HG03442 (cell line): ENCODE data around the gene KCNJ4.

Source experiments
- ATAC-seq: cut with Tn5 transposase; IDR thresholded peaks from one replicate; pipeline ENCODE4 v1.9.1; 2021; ENCODE audit warnings: mild to moderate bottlenecking, moderate library complexity; ENCODE audit not compliant: unreplicated experiment

The KCNJ4 gene

DNA sequence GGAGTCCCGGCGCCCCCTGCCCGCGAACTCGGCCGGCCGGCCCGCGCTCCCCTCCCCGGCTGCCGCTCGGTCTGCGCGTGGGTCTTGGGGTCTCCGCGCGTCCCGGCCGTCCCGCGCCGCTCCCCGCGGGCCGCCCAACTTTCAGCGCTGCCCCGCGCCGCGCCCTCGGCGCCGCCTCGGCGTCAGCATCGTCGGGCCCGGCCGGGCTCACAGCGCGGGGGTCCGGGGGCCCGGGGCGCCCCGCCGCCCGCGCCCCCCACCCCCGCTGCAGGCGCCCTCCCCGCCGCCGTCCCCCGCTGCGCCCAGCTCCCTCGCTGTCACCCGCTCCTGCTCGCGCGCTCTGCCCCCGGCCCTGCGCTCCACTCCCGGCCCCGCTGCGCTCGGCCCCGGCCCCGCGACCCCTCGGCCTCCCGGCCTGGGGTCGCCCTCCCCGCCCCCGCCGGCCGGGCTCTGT is at the start of gene KCNJ4:
Gene KCNJ4, minus strand, starts transcription at position 124 of the 454 bp plus-strand sequence. CDS start 27,067 bp downstream, outside the sequence.
- ATAC-seq = no peak

DNA sequence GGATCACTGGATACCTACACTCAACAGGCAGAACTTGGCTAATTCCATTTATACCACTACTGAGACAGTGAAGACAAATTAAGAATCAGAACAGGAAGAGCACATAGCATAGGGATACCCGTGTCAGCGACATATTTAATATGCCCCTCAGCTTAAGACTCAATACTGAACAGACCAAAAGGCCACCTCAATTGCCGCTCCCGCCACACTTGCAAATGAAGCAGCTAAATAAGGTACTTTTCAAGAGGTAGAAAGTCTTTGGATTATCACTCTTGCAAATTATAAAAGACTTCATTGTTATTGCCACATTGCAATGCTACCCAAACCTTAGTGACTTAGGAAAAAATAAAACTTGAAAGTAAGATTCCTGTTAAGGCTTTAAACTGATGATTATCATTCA is 48.0 kb upstream of the KCNJ4 start:
- no peak for ATAC-seq

DNA sequence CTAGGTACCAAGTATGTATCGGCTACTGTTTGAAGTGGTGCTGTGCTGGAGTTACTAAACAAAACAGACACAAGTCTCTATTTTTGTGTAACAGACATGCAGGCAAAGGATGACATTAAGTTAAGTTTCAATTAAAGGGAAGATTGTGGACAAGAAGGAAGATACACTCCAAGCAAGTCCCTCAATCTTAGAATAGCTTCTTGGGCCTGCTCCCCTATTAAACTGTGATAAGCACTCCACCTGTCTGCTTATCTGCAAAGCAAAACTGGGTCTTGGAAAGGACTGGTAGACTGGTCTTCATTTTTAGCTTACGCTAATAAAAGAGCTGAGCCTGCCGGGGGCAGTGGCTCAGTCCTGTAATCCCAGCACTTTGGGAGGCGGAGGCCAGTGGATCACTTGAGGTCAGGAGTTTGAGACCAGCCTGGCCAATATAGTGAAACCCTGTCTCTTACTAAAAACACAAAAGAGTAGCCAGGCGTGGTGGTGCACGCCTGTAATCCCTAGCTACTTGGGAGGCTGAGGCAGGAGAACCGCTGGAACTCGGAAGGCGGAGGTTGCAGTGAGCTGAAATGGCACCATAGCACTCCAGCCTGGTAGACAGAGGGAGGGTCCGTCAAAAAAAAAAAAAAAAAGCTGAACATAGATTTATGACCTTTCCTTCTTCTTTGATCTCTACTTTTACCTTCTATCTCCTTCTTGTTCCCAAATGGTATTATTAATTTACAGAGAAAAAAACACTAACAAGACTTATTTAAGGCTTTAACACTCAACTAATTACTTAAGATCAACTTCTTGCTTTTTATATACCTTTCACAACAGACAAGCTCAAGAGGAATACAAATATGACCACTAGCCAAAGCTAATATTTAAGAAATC is 47.0 kb upstream of the KCNJ4 start:
- no peak for ATAC-seq

DNA sequence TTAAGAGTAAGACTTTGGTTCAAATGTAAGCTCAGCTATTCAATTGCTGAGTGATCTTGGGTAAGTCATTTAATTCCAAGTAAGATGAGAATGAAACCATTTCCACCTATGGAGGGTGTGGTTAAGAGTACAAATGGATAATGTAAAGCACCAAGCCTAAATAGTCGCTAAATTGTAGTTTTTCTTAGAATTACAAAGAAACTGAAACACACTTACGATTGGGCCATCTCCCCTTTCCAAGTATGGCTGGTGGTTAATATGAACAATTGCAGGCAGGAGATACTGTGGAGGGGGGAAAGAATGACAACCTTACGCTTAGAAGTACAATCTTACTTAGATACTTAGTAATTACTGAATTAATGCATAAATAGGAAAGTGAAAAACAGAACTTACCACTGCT is 42.9 kb upstream of the KCNJ4 start:
- no peak for ATAC-seq

DNA sequence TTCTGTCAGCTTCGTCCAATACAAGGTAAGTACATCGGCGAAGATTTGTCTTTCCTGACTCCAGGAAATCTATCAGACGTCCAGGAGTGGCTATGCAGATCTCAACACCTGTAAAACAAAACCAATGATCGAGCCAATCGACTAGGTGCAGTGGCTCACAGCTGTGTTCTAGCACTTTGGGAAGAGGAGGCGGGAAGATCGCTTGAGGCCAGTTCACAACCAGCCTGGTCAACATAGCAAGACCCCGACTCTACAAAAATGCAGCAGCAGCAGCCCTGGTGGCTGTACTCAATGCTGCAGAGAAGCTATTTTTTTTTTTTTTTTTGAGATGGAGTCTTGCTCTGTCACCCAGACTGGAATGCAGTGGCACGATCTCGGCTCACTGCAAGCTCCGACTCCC is 39.9 kb upstream of the KCNJ4 start:
- no peak for ATAC-seq

DNA sequence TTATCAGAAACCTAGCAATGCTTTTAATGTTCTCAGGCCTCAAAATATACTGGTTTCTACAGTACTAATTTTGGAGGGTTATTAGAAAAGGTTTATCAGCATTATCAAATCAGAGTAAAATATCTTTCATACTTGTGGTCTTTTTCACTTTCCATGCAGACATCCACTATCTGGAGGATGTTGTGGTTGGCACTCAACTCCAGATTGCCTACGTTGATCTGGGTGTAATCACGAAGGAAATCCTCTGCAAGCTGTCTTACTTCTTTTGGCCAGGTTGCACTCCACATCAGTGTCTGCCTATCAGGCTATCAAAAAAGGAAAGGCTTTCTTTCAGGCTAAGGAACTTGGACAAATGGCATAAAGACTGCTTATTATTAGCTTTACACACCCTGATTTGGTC is 39.5 kb upstream of the KCNJ4 start:
- no peak for ATAC-seq

DNA sequence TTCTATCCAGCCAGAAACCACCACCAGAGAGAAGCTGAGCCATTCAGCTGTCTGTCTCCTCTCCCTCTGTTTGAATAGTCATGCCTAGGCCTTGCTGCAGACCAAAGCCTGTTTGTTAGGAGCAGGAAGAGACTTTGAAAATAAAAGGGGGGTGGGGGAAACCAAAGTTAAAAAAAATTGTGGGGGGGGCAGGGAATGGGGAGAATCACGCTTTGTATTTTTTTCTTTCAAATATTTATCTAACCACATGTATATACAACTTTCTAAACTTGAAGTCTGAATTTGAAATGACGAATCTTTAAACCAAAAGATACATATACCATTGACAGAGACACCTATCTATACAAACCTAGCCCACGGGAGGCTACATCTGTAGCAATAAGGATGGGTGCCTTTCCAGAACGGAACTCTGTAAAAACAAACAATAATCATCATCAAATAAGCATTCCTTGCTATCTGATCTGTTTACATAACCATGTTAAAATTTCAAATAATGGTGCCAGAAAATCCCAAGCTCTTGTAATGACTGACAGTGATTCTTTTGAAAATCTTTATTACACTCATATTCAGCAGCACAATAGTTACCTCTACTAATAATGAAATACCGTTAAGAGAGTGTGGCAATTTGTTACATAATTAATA is 36.8 kb upstream of the KCNJ4 start:
- ATAC-seq = no peak

DNA sequence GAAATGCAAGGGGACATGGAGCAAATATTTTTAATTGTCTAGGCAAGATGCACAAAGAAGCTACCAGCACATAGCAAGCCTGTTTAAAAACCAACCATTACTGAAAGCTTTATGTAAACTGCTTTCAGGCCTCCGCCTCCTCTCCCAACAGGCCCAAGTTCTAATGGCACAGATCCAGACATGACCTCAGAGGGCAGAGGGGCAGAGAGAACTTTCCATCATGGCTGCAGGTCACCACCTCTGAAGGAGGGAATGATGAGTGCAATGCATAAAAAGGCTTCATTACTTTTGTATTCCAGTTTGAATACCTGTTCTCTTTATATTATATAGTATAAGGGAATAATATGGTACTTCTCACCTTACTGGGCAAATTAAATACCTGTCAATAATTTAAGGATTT is 35.9 kb upstream of the KCNJ4 start:
- no peak for ATAC-seq

DNA sequence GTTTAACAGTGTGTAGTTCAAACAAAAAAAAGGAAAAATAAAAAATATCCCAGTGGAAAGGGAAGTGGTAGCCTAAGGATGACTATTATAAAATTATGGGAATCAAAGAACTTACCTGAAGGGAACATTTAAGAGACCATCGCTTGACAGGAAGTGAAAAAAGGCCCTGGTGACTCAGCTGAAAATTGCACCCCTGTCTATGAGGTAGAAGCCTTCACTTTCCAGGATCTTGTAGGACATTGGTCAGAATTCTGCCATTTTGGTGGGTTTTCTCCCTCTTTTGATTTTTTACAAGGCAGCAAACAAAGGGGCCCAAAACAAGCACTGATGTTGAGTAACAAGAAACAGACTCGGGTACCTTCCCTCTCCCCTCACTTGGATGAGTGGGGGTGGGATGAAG is 35.5 kb upstream of the KCNJ4 start:
- no peak for ATAC-seq

DNA sequence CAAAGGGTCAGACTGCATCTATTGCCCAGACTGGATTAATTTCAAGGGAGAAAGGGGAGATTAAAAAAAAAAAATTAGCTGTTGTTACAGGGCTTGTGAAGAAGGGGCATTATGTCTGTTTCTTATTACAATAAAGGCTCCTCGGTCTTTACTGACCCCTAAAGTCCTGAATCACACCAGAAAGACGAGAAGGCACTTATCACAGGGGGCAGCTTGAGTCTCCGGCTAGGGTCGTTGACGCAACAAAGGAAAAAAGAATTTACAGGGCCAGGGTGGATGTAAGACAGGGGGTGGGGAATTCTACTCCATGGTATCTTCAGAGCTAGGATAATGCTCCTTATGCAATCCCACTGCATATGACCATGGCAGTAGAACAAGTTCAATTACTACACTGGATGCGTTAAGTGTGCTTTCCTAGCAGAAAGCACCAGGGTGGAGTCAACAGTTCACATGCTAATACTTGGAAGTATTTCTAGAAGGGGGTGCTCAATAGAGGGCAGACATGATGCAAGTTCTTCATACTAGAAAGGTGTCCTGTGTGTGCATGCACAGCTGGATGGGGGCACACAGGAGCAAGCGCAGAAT is 34.7 kb upstream of the KCNJ4 start:
- no peak for ATAC-seq

DNA sequence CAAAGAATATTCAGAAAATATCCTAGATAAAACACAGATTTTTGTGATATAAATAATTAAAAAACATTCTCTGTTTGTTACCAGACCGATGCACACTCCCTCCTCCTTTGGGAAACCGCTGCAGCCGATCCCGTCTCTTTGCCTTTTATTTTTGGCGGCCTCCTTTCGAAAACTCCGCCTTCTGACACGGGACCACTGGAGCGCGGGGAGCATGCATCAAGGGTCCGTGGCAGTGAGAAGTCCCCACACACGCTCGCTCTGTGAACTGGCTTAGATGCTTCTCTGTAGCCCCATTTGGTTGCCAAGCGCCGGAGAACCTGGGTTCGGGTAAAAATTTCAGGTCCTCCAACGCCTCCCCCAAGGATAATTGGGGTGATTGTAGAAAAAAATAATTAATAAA is 34.1 kb upstream of the KCNJ4 start:
- ATAC-seq = no peak

DNA sequence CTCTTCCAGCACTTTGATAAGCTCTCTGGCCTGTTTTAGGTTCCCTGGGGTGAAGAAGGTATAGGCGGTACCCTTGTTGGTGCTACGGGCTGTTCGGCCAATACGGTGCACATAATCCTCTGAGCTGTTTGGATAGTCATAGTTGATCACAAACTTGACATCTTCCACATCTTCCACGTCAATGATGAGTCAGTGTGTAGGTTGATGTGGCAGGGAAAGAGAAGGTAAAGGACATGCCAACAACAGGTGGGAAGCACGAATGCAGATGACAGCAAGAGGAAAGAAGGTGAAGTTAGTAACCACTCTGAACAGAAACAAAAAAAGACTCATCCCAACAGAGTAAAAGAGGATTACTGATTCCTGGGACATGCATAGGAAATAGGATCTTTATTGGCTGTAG is 32.9 kb upstream of the KCNJ4 start:
- ATAC-seq = no peak

DNA sequence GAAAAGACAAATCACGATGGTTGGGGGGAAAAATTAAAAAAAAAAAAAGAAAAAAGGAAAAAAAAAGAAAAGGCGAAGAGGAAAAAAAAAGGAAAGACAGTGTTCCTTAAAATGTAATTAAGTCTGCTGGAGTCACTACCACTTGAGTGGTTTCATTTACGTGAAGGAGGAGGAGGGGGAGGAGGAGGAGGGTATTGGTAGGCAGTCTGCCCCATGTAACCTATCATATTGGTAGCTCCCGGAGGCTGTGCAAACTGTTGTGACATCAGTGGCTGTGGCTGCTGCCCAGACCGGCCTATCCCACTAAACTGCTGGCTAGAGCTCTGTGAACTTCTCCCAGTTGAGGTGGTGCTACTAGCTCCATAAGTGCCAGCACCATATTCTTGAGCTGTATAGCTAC is 30.8 kb upstream of the KCNJ4 start:
- no peak for ATAC-seq

DNA sequence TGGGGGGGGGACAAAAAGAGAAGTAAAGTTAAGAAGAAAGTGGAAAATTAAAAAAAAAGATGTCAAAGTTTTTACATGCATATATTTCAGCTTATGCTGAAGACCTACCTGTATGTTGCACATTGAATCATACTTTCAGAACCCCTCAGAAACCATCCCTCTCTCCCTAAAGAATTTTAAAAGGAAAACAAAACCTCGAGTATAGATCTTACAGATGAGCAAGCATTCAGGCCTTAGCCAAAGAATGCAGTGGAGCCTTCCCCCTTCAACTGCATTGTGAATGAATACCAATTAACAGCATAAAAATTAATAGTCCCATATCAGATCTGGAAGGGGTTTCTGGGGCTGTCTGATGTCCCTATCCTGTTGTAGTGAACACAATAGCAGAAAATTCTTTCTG is 29.2 kb upstream of the KCNJ4 start:
- ATAC-seq = no peak

DNA sequence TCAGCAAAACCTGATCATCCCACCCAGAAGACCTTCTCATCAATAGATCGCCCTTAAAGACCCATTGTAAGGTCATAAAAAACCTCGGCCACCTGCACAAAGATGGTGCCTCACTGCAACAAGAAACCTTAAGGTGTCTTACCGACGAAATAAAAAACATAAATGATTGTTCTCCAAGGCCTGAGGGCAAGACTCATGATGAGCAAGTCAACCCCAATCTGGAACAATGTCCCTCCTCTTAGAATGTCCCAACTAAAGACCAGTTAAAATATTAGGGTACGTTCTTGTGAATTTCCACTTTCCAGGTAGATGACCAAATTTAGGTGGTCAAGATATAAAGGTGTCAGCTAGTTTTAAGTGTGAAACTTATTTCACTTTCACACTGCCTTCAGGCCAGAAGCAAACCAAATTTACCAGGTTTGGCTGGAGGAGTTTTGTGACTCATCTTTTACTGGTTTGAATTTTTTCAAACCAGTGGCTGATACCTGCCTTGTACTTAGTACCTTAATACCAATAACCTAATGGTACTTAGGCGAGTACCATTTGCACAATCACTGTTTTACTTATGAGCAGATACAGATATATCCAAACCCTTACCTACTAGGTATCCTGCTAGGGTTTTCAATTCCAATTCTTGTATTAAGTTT is 27.8 kb upstream of the KCNJ4 start:
- ATAC-seq = no peak

DNA sequence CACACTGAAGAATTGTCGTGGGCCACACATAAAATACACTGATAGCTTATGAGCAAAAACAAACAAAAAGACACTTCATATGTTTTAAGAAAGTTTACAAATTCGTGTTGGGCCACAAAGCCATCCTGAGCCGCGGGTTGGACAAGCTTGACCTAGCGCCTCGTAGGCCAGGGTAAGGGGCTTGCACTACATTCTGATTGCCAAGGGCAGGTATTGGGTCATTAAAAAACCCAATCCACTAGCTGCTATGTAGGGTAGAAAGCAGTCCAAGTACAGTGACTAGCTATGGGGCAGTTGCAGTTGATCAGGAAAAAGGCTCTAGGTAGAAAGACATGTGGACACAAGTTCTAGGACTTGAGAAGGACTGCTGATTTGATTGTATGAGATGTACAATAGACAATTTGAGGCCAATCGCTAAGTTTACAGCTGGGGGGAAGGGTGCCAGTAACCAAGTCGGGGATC is 26.9 kb upstream of the KCNJ4 start:
- no peak for ATAC-seq

DNA sequence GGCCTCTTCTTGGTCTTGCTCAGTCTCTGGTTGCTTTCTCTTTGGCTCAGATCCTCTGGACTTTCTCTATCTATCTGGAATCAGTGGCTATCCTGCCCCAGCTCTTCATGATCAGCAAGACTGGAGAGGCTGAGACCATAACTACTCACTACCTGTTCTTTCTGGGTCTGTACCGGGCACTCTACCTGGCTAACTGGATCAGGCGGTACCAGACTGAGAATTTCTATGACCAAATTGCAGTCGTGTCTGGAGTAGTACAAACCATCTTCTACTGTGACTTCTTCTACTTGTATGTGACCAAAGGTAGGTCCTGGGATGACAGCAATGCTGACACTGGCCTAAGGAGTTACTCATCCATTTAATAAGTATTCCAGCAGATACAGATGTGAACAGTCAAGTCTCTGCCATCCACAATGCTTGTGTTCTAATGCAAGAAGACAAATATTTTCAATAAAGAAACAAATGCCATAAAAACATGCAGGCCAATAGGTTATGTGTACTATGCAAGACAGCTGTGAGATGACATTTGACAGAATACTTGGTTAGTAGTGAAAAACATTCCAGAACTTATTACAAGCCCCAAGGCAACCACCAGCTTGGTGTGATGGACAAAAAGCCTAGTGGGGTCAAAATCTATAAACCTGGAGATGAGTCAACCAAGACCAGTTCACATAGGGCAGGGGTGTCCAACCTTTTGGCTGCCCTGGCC is 26.3 kb upstream of the KCNJ4 start:
- no peak for ATAC-seq

DNA sequence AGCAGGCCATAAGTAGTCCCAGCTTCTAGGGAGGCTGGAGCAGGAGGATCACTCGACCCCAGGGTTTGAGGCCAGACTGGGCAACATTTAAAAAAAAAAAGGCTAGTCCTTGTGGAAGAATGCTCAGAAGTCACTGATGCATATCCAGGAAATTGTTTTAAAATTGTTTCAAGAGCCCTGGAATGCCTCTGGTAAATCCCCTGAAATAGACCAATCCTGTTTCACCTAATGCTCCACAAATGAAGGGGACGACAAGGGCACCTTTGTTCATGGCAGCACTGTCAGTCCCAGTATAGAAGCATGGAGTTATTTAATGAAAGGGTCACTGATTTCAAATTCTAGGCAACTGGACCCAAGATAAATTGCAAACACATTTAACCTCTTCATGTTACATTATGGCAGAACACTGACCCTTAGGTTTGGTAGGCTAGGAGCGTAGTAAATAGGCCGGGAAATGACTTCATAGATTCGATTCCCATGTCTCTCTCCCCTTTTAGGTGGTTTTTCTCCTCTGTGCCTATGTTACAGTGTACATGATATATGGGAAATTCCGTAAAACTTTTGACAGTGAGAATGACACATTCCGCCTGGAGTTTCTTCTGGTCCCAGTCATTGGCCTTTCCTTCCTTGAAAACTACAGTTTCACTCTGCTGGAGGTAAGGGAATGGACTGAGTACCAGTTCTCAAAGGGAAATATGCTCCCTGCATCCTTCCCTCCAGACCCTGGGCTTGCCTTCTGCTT is 24.3 kb upstream of the KCNJ4 start:
- no peak for ATAC-seq

DNA sequence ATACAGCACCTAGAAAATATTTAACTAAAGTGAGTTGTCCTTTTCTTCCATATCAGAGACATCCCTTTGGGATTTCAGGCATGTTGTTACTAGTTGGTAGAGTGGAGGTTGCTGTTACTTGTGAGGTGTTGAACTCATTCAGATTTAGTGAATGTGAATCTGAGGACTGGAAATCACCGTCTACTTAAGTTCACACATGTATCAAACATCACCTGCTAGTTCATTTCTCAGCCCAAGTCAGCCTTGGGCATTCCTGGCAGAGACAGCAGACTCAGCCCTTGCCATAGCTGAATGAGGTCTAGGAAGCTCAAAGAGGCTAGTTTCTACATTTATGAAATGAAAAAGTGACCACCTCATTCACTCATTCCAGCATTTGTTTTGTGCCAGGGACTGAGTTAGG is 22.6 kb upstream of the KCNJ4 start:
- no peak for ATAC-seq

DNA sequence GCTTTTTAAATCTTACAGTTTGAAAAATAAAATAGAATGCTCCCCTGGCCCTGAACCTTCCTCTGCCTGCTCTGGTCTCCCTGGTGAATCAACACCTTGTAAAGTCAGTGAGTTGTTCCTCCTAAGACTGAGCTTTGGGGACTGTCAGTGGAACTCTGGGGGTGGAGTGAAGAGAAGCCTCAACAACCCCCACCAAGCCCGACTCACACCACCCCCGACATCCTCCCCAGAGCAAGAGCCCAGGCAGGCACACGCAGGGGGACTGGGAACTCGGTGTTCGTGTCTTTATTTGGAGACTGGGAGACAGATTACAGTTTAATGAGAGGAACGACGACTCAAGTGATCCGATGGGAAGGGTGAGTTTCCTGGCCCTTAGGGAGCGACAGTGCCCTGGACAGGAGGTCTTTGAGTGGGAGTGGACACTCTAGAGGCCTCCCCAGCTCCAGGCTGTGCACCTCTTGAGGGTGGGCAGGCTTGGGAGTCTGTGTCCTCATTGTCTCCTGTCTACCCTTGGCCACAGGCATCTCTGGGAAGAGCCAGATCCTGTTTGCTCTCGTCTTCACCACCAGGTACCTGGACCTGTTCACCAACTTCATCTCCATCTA is 19.1 kb upstream of the KCNJ4 start:
- no peak for ATAC-seq
